K562 (cell line): Measurements from ENCODE around the gene PEAR1. TPM values are rescaled to one million over a fixed set of nuclear protein-coding genes. Genes with fewer than 3 reads are reported as not detected.

Experiments used
- CBX8 ChIP-seq: fragments of 200-600 bp; sonication (generic); IDR thresholded peaks from 2 replicates; pipeline ENCODE4 v1.6.1; 2012; ENCODE audit warnings: borderline replicate concordance, mixed run types, low read depth, mild to moderate bottlenecking, moderate library complexity, mixed read lengths, low read length, control low read depth, inconsistent platforms; ENCODE audit not compliant: poor library complexity, severe bottlenecking; ENCODE audit errors: extremely low read depth
- L3MBTL2 ChIP-seq: fragments of 450-650 bp; IDR thresholded peaks from 2 replicates; pipeline ENCODE4 v1.6.1; 2016; ENCODE audit warnings: mild to moderate bottlenecking, moderate library complexity
- MBD2 ChIP-seq: sonication (generic); IDR thresholded peaks from 2 replicates; pipeline ENCODE4 v1.6.1; 2016; ENCODE audit warnings: low read depth, borderline replicate concordance
- NFXL1 ChIP-seq: fragments of 450-650 bp; formaldehyde crosslinking; IDR thresholded peaks from 2 replicates; pipeline ENCODE4 v1.4.0; 2021; ENCODE audit warnings: mild to moderate bottlenecking
- ZBTB8A ChIP-seq: fragments of 450-650 bp; IDR thresholded peaks from 2 replicates; pipeline ENCODE4 v1.6.1; 2018; ENCODE audit warnings: mild to moderate bottlenecking, moderate library complexity; ENCODE audit not compliant: partially characterized antibody
- polyA plus RNA-seq, 8 experiments: library from polyadenylated mRNA; depleted of rRNA in 4 of 8; stranded (reverse) in 5 of 8; unstranded in 3 of 8; fragments of >200 nt; fragmentation: Nextera tagmentation in 2 of 8; fragmentation: Illumina TruSeq in 1 of 8; extraction: Ambion mirVana in 2 of 8; extraction: Trizol in 1 of 8; gene quantifications; 2 replicates each; pipeline versions ENCODE4 v1.2.1 to v1.2.3, GENCODE V29; 2011 to 2014; ENCODE audit warnings: inconsistent platforms in 1 of 8, missing spikeins in 1 of 8
- total RNA-seq, 7 experiments: library from RNA; depleted of rRNA in 6 of 7; stranded (reverse); fragments of >200 nt in 6 of 7; fragmentation: Illumina TruSeq in 2 of 7; extraction: Trizol in 2 of 7; gene quantifications; 2 replicates each; pipeline versions ENCODE4 v1.2.1 to v1.2.3, GENCODE V29; 2011 to 2021; ENCODE audit warnings: low replicate concordance in 1 of 7
- TF ChIP-seq, protein P1 (sequence below): fragments of 450-650 bp; IDR thresholded peaks from 2 replicates; pipeline ENCODE4 v1.6.1; 2017; ENCODE audit warnings: antibody characterized with exemption, mild to moderate bottlenecking
- TF ChIP-seq, protein P2 (sequence below): sonication (generic); formaldehyde crosslinking; IDR thresholded peaks from 2 replicates; pipeline ENCODE4 v1.8.0; 2022; ENCODE audit warnings: missing genetic modification reagents, mild to moderate bottlenecking, moderate library complexity, borderline replicate concordance
- TF ChIP-seq, protein P3 (sequence below): sonication (generic); formaldehyde crosslinking; IDR thresholded peaks from 2 replicates; pipeline ENCODE4 v1.8.0; 2022; ENCODE audit warnings: mild to moderate bottlenecking, missing genetic modification reagents
- TF ChIP-seq, protein P4 (sequence below): sonication (generic); formaldehyde crosslinking; IDR thresholded peaks from 2 replicates; pipeline ENCODE4 v1.9.0; 2022; ENCODE audit warnings: mild to moderate bottlenecking, missing genetic modification reagents

PEAR1 gene
- total and polyA plus RNA-seq, 9 of the 15 experiments (the other 6 are each of a cell fraction or from before 2014, with no cell fraction given): 0.87 to 13.9 (median 6.1) TPM

DNA sequence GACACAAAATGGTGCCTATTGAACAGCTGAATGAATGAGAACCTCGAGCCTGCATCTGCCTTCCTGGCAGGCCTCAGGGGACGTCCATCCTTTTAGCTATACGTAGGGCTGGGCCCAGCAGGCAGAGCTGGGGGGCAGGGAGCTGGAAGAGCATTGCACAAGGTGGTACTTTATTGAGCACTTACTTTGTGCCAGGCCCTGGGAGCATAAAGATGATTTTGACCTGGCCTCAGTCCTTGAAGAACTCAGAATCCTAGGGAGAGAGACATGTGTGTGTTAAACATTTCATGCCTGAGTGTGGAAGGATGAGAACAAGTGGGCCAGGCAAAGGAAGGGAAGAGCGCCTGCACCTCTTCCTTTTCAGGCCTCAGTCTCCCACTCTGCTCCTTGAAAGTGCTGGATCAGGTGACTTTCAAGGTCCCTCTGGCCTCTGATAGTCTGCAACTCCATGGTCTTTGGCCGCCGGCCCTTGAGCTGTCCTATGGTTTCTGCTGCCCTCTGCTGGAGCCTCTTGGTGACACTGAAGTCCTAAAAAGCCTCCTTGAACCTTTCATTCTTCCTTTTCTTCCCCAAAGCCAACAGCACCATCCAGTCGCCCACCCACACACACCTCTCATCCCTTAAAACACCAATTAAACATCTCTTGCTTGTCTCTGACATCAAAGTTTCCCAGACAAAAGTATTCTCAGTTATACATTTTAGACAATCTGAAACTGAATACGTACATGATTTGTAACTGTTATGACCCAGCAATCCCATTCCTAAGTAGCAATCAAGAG is 3.5 kb upstream of the PEAR1 start (continued):
- TF ChIP-seq, protein P1, sequence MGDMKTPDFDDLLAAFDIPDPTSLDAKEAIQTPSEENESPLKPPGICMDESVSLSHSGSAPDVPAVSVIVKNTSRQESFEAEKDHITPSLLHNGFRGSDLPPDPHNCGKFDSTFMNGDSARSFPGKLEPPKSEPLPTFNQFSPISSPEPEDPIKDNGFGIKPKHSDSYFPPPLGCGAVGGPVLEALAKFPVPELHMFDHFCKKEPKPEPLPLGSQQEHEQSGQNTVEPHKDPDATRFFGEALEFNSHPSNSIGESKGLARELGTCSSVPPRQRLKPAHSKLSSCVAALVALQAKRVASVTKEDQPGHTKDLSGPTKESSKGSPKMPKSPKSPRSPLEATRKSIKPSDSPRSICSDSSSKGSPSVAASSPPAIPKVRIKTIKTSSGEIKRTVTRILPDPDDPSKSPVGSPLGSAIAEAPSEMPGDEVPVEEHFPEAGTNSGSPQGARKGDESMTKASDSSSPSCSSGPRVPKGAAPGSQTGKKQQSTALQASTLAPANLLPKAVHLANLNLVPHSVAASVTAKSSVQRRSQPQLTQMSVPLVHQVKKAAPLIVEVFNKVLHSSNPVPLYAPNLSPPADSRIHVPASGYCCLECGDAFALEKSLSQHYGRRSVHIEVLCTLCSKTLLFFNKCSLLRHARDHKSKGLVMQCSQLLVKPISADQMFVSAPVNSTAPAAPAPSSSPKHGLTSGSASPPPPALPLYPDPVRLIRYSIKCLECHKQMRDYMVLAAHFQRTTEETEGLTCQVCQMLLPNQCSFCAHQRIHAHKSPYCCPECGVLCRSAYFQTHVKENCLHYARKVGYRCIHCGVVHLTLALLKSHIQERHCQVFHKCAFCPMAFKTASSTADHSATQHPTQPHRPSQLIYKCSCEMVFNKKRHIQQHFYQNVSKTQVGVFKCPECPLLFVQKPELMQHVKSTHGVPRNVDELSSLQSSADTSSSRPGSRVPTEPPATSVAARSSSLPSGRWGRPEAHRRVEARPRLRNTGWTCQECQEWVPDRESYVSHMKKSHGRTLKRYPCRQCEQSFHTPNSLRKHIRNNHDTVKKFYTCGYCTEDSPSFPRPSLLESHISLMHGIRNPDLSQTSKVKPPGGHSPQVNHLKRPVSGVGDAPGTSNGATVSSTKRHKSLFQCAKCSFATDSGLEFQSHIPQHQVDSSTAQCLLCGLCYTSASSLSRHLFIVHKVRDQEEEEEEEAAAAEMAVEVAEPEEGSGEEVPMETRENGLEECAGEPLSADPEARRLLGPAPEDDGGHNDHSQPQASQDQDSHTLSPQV: no peak
- TF ChIP-seq, protein P2, sequence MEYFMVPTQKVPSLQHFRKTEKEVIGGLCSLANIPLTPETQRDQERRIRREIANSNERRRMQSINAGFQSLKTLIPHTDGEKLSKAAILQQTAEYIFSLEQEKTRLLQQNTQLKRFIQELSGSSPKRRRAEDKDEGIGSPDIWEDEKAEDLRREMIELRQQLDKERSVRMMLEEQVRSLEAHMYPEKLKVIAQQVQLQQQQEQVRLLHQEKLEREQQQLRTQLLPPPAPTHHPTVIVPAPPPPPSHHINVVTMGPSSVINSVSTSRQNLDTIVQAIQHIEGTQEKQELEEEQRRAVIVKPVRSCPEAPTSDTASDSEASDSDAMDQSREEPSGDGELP (CRISPR knock-in tag): peak; percentile 34; the same call in 1 of the 2 replicates
- TF ChIP-seq, protein P3, sequence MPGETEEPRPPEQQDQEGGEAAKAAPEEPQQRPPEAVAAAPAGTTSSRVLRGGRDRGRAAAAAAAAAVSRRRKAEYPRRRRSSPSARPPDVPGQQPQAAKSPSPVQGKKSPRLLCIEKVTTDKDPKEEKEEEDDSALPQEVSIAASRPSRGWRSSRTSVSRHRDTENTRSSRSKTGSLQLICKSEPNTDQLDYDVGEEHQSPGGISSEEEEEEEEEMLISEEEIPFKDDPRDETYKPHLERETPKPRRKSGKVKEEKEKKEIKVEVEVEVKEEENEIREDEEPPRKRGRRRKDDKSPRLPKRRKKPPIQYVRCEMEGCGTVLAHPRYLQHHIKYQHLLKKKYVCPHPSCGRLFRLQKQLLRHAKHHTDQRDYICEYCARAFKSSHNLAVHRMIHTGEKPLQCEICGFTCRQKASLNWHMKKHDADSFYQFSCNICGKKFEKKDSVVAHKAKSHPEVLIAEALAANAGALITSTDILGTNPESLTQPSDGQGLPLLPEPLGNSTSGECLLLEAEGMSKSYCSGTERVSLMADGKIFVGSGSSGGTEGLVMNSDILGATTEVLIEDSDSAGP (CRISPR knock-in tag): no peak
- no peak for TF ChIP-seq MBD2
- no peak for TF ChIP-seq ZBTB8A
- TF ChIP-seq NFXL1 (CRISPR knock-in tag): no peak
- TF ChIP-seq, protein P4, sequence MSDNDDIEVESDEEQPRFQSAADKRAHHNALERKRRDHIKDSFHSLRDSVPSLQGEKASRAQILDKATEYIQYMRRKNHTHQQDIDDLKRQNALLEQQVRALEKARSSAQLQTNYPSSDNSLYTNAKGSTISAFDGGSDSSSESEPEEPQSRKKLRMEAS (CRISPR knock-in tag): no peak
- TF ChIP-seq CBX8: no peak
- peak; percentile 30; the same call in 1 of the 2 replicates for TF ChIP-seq L3MBTL2
